ENCODE measurements around the gene UBE2B.
A peak's percentile ranks its signal among the peaks of the same experiment; 100 is the strongest.

UBE2B gene

DNA sequence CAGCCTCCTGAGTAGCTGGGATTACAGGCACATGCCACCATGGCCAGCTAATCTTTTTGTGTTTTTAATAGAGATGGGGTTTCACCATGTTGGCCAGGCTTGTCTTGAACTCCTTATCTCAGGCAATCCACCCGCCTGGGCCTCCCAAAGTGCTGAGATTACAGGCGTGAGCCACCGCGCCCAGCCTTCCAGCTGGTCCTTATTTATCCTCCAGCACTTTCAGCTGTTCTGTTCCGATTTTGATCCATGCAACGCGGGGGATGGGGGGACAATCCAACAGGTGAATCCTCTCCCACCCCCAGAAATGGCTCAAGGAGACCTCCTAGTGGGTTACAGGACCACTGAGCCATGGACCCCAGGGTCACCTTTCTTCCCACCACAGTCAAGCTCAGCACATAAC, 55.0 kb downstream of the UBE2B start:
- H3K9me3 ChIP-seq (ENCODE audit: control insufficient read depth, low read length) = no peaks in the 10 kb centered on the region
- no peak overlapping the region for H3K9ac ChIP-seq (ENCODE audit: low read length)
- H4K8ac ChIP-seq (ENCODE audit: low read length) = no peak overlapping the region
- no peak overlapping the region for H2AFZ ChIP-seq (ENCODE audit: low read depth, low read length)
- no peak for DNase-seq
- H3K18ac ChIP-seq (ENCODE audit: low read depth in 1 of 2, low read length in 2 of 2) = no peak overlapping the region
- H3K27me3 ChIP-seq (ENCODE audit: control insufficient read depth in 1 of 2, insufficient read depth in 1 of 2, low read length in 2 of 2) = no peaks in the 10 kb centered on the region
- H3K14ac ChIP-seq (ENCODE audit: low read length in 2 of 2) = no peak overlapping the region
- H2BK120ac ChIP-seq (ENCODE audit: low read depth, low read length) = no peak overlapping the region
- 95% methylated on average over 7 of the region's 7 CpGs for WGBS
- H3K4me1 ChIP-seq (ENCODE audit: control insufficient read depth, insufficient read depth, low read depth, low read length) = peaks cover 2% of the 10 kb centered on the region
- no peak overlapping the region for H3K4me2 ChIP-seq (ENCODE audit: low read length, poor library complexity, severe bottlenecking)
- no peak overlapping the region for H4K91ac ChIP-seq (ENCODE audit: low read length)
- no peak overlapping the region for H2BK15ac ChIP-seq (ENCODE audit: low read depth, poor library complexity, severe bottlenecking)
- H2BK5ac ChIP-seq (ENCODE audit: low read depth, low read length, poor library complexity, severe bottlenecking) = no peak overlapping the region
- no peak overlapping the region for H2AK5ac ChIP-seq (ENCODE audit: low read length, severe bottlenecking)
- no peak overlapping the region for H3K4me3 ChIP-seq (ENCODE audit: insufficient read depth in 1 of 2, low read depth in 1 of 2, low read length in 2 of 2)
- no peak overlapping the region for H3K27ac ChIP-seq (ENCODE audit: low read length, poor library complexity, severe bottlenecking)
- H3K79me1 ChIP-seq (replicated peaks; ENCODE audit: low read length, poor library complexity, severe bottlenecking) = no peaks in the 10 kb centered on the region
- no peak overlapping the region for H3K23ac ChIP-seq (ENCODE audit: low read length in 2 of 2)
- no peak overlapping the region for H2BK12ac ChIP-seq (ENCODE audit: low read length in 2 of 2)
- H3K36me3 ChIP-seq (ENCODE audit: control insufficient read depth in 1 of 2, insufficient read depth in 2 of 2, low read depth in 1 of 2, low read length in 2 of 2) = no peaks in the 10 kb centered on the region
- no peak overlapping the region for H3K4ac ChIP-seq (ENCODE audit: low read depth in 1 of 2, low read length in 2 of 2)

DNA sequence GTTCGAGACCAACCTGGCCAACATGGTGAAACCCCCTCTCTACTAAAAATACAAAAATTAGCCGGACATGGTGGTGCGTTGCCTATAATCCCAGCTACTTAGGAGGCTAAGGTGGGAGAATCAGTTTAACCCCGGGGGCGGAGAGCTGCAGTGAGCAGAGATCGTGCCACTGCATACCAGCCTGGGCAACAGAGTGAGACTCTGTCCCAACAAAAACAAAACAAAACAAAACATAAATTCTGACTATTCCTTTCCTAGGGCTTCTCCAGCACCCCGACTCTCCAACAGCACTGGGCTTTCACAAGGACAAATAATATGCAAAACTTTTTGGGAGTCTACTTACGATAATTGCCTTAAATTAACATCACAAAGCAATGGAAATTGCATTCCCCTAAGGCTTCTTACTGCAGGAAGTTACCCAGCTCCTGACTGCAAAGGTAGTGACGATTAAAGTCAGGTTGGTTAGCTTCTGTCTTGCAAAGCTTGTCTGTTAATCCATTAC, 56.2 kb downstream of the UBE2B start:
- Histone ChIP-seq H2BK15ac (ENCODE audit: low read depth, poor library complexity, severe bottlenecking) (no peak overlapping the region), H2BK12ac (ENCODE audit: low read length in 2 of 2) (no peak overlapping the region), H2AFZ (ENCODE audit: low read depth, low read length) (no peak overlapping the region), H3K79me1 (replicated peaks; ENCODE audit: low read length, poor library complexity, severe bottlenecking) (no peaks in the 10 kb centered on the region), H3K9me3 (ENCODE audit: control insufficient read depth, low read length) (no peaks in the 10 kb centered on the region), H3K4me1 (ENCODE audit: control insufficient read depth, insufficient read depth, low read depth, low read length) (peaks cover 3% of the 10 kb centered on the region), H3K36me3 (ENCODE audit: control insufficient read depth in 1 of 2, insufficient read depth in 2 of 2, low read depth in 1 of 2, low read length in 2 of 2) (no peaks in the 10 kb centered on the region), H3K4ac (ENCODE audit: low read depth in 1 of 2, low read length in 2 of 2) (no peak overlapping the region), H3K23ac (ENCODE audit: low read length in 2 of 2) (no peak overlapping the region), H3K14ac (ENCODE audit: low read length in 2 of 2) (no peak overlapping the region), H3K4me2 (ENCODE audit: low read length, poor library complexity, severe bottlenecking) (no peak overlapping the region), H3K4me3 (ENCODE audit: insufficient read depth in 1 of 2, low read depth in 1 of 2, low read length in 2 of 2) (no peak overlapping the region), H3K18ac (ENCODE audit: low read depth in 1 of 2, low read length in 2 of 2) (no peak overlapping the region), H4K91ac (ENCODE audit: low read length) (no peak overlapping the region), H2AK5ac (ENCODE audit: low read length, severe bottlenecking) (no peak overlapping the region), H2BK120ac (ENCODE audit: low read depth, low read length) (no peak overlapping the region), H3K27ac (ENCODE audit: low read length, poor library complexity, severe bottlenecking) (no peak overlapping the region), H3K9ac (ENCODE audit: low read length) (no peak overlapping the region), H2BK5ac (ENCODE audit: low read depth, low read length, poor library complexity, severe bottlenecking) (no peak overlapping the region), H4K8ac (ENCODE audit: low read length) (no peak overlapping the region), H3K27me3 (ENCODE audit: control insufficient read depth in 1 of 2, insufficient read depth in 1 of 2, low read length in 2 of 2) (no peaks in the 10 kb centered on the region)
- 42% methylated on average over 7 of the region's 9 CpGs for WGBS
- no peak for DNase-seq

GRCh38 chr5:134430001-134430569, 58.7 kb downstream of the UBE2B start:
- H4K8ac ChIP-seq (ENCODE audit: low read length) = no peak overlapping the region
- H2AK5ac ChIP-seq (ENCODE audit: low read length, severe bottlenecking) = no peak overlapping the region
- H2BK12ac ChIP-seq (ENCODE audit: low read length in 2 of 2) = no peak overlapping the region
- peak overlapping the region; percentile 18 for H4K91ac ChIP-seq (ENCODE audit: low read length)
- peak overlapping the region; percentile 36 for H2AFZ ChIP-seq (ENCODE audit: low read depth, low read length)
- no peaks in the 10 kb centered on the region for H3K9me3 ChIP-seq (ENCODE audit: control insufficient read depth, low read length)
- H3K27me3 ChIP-seq (ENCODE audit: control insufficient read depth in 1 of 2, insufficient read depth in 1 of 2, low read length in 2 of 2) = no peaks in the 10 kb centered on the region
- no peak overlapping the region for H2BK120ac ChIP-seq (ENCODE audit: low read depth, low read length)
- no peak for DNase-seq
- peak overlapping the region in 1 of 2 experiments; percentile 15 for H3K4ac ChIP-seq (ENCODE audit: low read depth in 1 of 2, low read length in 2 of 2)
- no peak overlapping the region for H2BK5ac ChIP-seq (ENCODE audit: low read depth, low read length, poor library complexity, severe bottlenecking)
- peaks cover 6% of the 10 kb centered on the region for H3K4me1 ChIP-seq (ENCODE audit: control insufficient read depth, insufficient read depth, low read depth, low read length)
- no peaks in the 10 kb centered on the region for H3K79me1 ChIP-seq (replicated peaks; ENCODE audit: low read length, poor library complexity, severe bottlenecking)
- H3K4me2 ChIP-seq (ENCODE audit: low read length, poor library complexity, severe bottlenecking) = no peak overlapping the region
- H3K4me3 ChIP-seq (ENCODE audit: insufficient read depth in 1 of 2, low read depth in 1 of 2, low read length in 2 of 2) = no peak overlapping the region
- H3K9ac ChIP-seq (ENCODE audit: low read length) = no peak overlapping the region
- H3K14ac ChIP-seq (ENCODE audit: low read length in 2 of 2) = no peak overlapping the region
- H3K27ac ChIP-seq (ENCODE audit: low read length, poor library complexity, severe bottlenecking) = no peak overlapping the region
- no peaks in the 10 kb centered on the region for H3K36me3 ChIP-seq (ENCODE audit: control insufficient read depth in 1 of 2, insufficient read depth in 2 of 2, low read depth in 1 of 2, low read length in 2 of 2)
- no peak overlapping the region for H3K23ac ChIP-seq (ENCODE audit: low read length in 2 of 2)
- no peak overlapping the region for H3K18ac ChIP-seq (ENCODE audit: low read depth in 1 of 2, low read length in 2 of 2)
- no peak overlapping the region for H2BK15ac ChIP-seq (ENCODE audit: low read depth, poor library complexity, severe bottlenecking)
- 71% methylated on average over 1 of the region's 5 CpGs for WGBS

GRCh38 chr5:134432174-134432573, 60.8 kb downstream of the UBE2B start:
- Histone ChIP-seq H2AK5ac (ENCODE audit: low read length, severe bottlenecking) (no peak overlapping the region), H3K4me1 (ENCODE audit: control insufficient read depth, insufficient read depth, low read depth, low read length) (peaks cover 21% of the 10 kb centered on the region), H3K79me1 (replicated peaks; ENCODE audit: low read length, poor library complexity, severe bottlenecking) (no peaks in the 10 kb centered on the region), H3K36me3 (ENCODE audit: control insufficient read depth in 1 of 2, insufficient read depth in 2 of 2, low read depth in 1 of 2, low read length in 2 of 2) (no peaks in the 10 kb centered on the region), H4K91ac (ENCODE audit: low read length) (no peak overlapping the region), H3K14ac (ENCODE audit: low read length in 2 of 2) (no peak overlapping the region), H2BK5ac (ENCODE audit: low read depth, low read length, poor library complexity, severe bottlenecking) (no peak overlapping the region), H4K8ac (ENCODE audit: low read length) (no peak overlapping the region), H2BK12ac (ENCODE audit: low read length in 2 of 2) (no peak overlapping the region), H3K23ac (ENCODE audit: low read length in 2 of 2) (no peak overlapping the region), H3K18ac (ENCODE audit: low read depth in 1 of 2, low read length in 2 of 2) (no peak overlapping the region), H2BK120ac (ENCODE audit: low read depth, low read length) (no peak overlapping the region), H3K9me3 (ENCODE audit: control insufficient read depth, low read length) (no peaks in the 10 kb centered on the region), H3K9ac (ENCODE audit: low read length) (no peak overlapping the region), H3K4me2 (ENCODE audit: low read length, poor library complexity, severe bottlenecking) (no peak overlapping the region), H3K4ac (ENCODE audit: low read depth in 1 of 2, low read length in 2 of 2) (no peak overlapping the region), H3K27me3 (ENCODE audit: control insufficient read depth in 1 of 2, insufficient read depth in 1 of 2, low read length in 2 of 2) (no peaks in the 10 kb centered on the region), H2BK15ac (ENCODE audit: low read depth, poor library complexity, severe bottlenecking) (no peak overlapping the region), H3K27ac (ENCODE audit: low read length, poor library complexity, severe bottlenecking) (no peak overlapping the region), H2AFZ (ENCODE audit: low read depth, low read length) (no peak overlapping the region), H3K4me3 (ENCODE audit: insufficient read depth in 1 of 2, low read depth in 1 of 2, low read length in 2 of 2) (no peak overlapping the region)
- 97% methylated on average over 4 of the region's 4 CpGs for WGBS
- no peak for DNase-seq

Measured in mesenchymal stem cell (in vitro differentiated cells and primary cell).